ENCODE measurements around the gene HEATR9. TPM values are rescaled to one million over a fixed set of nuclear protein-coding genes. Genes with fewer than 3 reads are reported as not detected.
A peak's percentile ranks its signal among the peaks of the same experiment; 100 is the strongest.

Gene HEATR9
- total and polyA plus RNA-seq, 2 of the 13 experiments (the other 11 are each of a cell fraction or from before 2014, with no cell fraction given) = not detected

DNA sequence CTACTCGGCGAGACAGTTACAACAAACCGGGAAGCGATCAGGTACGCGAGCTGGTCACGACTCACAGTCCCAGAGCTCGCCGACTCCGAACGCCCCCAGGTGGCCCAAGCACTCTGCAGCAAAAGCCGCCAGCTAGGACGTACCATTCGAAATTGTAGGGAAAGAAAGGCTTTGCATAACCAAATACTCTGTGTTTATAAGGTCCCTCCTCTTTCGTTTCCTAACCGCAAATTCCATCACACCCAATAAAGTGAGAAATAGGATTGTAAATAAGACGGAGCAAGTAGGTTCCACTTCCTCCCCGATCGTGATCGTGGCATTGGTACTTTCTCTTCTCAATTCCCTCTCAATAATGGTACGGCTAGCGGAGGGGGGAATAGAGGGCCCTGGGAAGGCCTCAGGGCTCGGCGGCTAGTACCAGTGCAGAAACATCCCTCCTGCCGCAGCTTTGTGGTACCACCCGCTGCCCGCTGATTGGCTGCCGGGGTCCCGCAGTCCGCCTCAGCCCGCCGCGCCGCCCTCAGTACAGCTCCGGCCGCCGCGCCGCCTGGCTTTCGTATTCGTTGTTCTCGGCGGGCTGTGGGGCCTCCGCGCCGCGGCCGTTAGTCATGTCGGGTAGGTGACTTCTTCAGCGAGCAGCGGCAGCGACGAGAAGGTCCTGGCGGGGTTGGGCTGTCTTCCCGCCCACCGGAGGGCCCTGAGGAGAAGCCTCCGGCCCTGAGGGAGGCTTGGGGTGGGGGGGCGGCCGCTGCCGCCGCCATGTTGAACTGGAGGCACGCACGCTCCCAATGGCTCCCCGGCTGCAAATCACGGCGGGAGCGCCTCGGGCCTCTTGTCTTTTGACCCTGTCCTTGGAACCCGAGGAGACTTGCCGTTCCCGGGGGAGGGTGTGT, 59.5 kb downstream of the HEATR9 start, which contains the start of gene TAF15 (continued):
- TF ChIP-seq, protein P1, sequence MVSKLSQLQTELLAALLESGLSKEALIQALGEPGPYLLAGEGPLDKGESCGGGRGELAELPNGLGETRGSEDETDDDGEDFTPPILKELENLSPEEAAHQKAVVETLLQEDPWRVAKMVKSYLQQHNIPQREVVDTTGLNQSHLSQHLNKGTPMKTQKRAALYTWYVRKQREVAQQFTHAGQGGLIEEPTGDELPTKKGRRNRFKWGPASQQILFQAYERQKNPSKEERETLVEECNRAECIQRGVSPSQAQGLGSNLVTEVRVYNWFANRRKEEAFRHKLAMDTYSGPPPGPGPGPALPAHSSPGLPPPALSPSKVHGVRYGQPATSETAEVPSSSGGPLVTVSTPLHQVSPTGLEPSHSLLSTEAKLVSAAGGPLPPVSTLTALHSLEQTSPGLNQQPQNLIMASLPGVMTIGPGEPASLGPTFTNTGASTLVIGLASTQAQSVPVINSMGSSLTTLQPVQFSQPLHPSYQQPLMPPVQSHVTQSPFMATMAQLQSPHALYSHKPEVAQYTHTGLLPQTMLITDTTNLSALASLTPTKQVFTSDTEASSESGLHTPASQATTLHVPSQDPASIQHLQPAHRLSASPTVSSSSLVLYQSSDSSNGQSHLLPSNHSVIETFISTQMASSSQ (IDR thresholded peaks at IDR 0.05; ENCODE audit: low read depth) = no peak
- TF ChIP-seq, protein P1 (CRISPR knock-in tag; IDR thresholded peaks at IDR 0.05; ENCODE audit: borderline replicate concordance) = peak; percentile 57
- TF ChIP-seq, protein P2, sequence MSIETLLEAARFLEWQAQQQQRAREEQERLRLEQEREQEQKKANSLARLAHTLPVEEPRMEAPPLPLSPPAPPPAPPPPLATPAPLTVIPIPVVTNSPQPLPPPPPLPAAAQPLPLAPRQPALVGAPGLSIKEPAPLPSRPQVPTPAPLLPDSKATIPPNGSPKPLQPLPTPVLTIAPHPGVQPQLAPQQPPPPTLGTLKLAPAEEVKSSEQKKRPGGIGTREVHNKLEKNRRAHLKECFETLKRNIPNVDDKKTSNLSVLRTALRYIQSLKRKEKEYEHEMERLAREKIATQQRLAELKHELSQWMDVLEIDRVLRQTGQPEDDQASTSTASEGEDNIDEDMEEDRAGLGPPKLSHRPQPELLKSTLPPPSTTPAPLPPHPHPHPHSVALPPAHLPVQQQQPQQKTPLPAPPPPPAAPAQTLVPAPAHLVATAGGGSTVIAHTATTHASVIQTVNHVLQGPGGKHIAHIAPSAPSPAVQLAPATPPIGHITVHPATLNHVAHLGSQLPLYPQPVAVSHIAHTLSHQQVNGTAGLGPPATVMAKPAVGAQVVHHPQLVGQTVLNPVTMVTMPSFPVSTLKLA (IDR thresholded peaks at IDR 0.05) = no peak
- TF ChIP-seq ZNF124 (CRISPR knock-in tag; IDR thresholded peaks at IDR 0.05) (peak; percentile 56; the same call in 1 of the 2 replicates), ZNF7 (CRISPR knock-in tag; IDR thresholded peaks at IDR 0.05) (no peak), ZNF343 (CRISPR knock-in tag; IDR thresholded peaks at IDR 0.05) (peak; percentile 61; the same call in 1 of the 2 replicates), ZNF850 (CRISPR knock-in tag; conservative IDR thresholded peaks at IDR 0.05) (no peak)
- TF ChIP-seq, protein P3, sequence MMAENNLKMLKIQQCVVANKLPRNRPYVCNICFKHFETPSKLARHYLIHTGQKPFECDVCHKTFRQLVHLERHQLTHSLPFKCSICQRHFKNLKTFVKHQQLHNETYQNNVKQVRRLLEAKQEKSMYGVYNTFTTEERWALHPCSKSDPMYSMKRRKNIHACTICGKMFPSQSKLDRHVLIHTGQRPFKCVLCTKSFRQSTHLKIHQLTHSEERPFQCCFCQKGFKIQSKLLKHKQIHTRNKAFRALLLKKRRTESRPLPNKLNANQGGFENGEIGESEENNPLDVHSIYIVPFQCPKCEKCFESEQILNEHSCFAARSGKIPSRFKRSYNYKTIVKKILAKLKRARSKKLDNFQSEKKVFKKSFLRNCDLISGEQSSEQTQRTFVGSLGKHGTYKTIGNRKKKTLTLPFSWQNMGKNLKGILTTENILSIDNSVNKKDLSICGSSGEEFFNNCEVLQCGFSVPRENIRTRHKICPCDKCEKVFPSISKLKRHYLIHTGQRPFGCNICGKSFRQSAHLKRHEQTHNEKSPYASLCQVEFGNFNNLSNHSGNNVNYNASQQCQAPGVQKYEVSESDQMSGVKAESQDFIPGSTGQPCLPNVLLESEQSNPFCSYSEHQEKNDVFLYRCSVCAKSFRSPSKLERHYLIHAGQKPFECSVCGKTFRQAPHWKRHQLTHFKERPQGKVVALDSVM (CRISPR knock-in tag; IDR thresholded peaks at IDR 0.05) = peak; percentile 65
- TF ChIP-seq, protein P4, sequence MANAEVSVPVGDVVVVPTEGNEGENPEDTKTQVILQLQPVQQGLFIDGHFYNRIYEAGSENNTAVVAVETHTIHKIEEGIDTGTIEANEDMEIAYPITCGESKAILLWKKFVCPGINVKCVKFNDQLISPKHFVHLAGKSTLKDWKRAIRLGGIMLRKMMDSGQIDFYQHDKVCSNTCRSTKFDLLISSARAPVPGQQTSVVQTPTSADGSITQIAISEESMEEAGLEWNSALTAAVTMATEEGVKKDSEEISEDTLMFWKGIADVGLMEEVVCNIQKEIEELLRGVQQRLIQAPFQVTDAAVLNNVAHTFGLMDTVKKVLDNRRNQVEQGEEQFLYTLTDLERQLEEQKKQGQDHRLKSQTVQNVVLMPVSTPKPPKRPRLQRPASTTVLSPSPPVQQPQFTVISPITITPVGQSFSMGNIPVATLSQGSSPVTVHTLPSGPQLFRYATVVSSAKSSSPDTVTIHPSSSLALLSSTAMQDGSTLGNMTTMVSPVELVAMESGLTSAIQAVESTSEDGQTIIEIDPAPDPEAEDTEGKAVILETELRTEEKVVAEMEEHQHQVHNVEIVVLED (CRISPR knock-in tag; IDR thresholded peaks at IDR 0.05; ENCODE audit: borderline replicate concordance) = peak; percentile 74; the same call in 1 of the 2 replicates
- TF ChIP-seq, protein P5, sequence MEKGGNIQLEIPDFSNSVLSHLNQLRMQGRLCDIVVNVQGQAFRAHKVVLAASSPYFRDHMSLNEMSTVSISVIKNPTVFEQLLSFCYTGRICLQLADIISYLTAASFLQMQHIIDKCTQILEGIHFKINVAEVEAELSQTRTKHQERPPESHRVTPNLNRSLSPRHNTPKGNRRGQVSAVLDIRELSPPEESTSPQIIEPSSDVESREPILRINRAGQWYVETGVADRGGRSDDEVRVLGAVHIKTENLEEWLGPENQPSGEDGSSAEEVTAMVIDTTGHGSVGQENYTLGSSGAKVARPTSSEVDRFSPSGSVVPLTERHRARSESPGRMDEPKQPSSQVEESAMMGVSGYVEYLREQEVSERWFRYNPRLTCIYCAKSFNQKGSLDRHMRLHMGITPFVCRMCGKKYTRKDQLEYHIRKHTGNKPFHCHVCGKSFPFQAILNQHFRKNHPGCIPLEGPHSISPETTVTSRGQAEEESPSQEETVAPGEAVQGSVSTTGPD (CRISPR knock-in tag; IDR thresholded peaks at IDR 0.05) = no peak
- TF ChIP-seq, protein P6, sequence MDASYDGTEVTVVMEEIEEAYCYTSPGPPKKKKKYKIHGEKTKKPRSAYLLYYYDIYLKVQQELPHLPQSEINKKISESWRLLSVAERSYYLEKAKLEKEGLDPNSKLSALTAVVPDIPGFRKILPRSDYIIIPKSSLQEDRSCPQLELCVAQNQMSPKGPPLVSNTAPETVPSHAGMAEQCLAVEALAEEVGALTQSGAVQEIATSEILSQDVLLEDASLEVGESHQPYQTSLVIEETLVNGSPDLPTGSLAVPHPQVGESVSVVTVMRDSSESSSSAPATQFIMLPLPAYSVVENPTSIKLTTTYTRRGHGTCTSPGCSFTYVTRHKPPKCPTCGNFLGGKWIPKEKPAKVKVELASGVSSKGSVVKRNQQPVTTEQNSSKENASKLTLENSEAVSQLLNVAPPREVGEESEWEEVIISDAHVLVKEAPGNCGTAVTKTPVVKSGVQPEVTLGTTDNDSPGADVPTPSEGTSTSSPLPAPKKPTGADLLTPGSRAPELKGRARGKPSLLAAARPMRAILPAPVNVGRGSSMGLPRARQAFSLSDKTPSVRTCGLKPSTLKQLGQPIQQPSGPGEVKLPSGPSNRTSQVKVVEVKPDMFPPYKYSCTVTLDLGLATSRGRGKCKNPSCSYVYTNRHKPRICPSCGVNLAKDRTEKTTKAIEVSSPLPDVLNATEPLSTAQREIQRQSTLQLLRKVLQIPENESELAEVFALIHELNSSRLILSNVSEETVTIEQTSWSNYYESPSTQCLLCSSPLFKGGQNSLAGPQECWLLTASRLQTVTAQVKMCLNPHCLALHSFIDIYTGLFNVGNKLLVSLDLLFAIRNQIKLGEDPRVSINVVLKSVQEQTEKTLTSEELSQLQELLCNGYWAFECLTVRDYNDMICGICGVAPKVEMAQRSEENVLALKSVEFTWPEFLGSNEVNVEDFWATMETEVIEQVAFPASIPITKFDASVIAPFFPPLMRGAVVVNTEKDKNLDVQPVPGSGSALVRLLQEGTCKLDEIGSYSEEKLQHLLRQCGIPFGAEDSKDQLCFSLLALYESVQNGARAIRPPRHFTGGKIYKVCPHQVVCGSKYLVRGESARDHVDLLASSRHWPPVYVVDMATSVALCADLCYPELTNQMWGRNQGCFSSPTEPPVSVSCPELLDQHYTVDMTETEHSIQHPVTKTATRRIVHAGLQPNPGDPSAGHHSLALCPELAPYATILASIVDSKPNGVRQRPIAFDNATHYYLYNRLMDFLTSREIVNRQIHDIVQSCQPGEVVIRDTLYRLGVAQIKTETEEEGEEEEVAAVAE (CRISPR knock-in tag; IDR thresholded peaks at IDR 0.05; ENCODE audit: borderline replicate concordance) = no peak

Data from HepG2 (cell line).